Ectodermal cell (in vitro differentiated cells): ENCODE data around the gene MED8.
A peak's percentile ranks its signal among the peaks of the same experiment; 100 is the strongest.

Source experiments
- H3K27ac ChIP-seq: 2 replicates; pipeline ENCODE4 v1.7.0; 2013; ENCODE audit warnings: mild to moderate bottlenecking, low read depth, low read length; ENCODE audit not compliant: insufficient read depth, poor library complexity, severe bottlenecking
- H3K27me3 ChIP-seq: 2 replicates; pipeline ENCODE4 v1.7.0; 2013; ENCODE audit warnings: mild to moderate bottlenecking, low read length; ENCODE audit not compliant: insufficient read depth, control insufficient read depth, poor library complexity, severe bottlenecking
- H3K36me3 ChIP-seq: one replicate; pipeline ENCODE4 v1.7.0; 2013; ENCODE audit warnings: low read length; ENCODE audit not compliant: control insufficient read depth, insufficient read depth
- H3K4me1 ChIP-seq: one replicate; pipeline ENCODE4 v1.7.0; 2013; ENCODE audit warnings: low read length; ENCODE audit not compliant: control insufficient read depth, insufficient read depth
- H3K4me3 ChIP-seq: 2 replicates; pipeline ENCODE4 v1.7.0; 2013; ENCODE audit warnings: low read depth, low read length, control low read depth; ENCODE audit not compliant: insufficient read depth
- H3K9me3 ChIP-seq: 2 replicates; pipeline ENCODE4 v1.7.0; 2013; ENCODE audit warnings: mild to moderate bottlenecking, low read length, moderate library complexity; ENCODE audit not compliant: control insufficient read depth
- WGBS, 2 experiments: methylation state at CpG; one replicate each; pipeline ENCODE4 v1.1.7; 2013; ENCODE audit warnings: missing lambda C conversion rate in 2 of 2; 5-methylcytosine and 5-hydroxymethylcytosine counted together

MED8 gene

DNA sequence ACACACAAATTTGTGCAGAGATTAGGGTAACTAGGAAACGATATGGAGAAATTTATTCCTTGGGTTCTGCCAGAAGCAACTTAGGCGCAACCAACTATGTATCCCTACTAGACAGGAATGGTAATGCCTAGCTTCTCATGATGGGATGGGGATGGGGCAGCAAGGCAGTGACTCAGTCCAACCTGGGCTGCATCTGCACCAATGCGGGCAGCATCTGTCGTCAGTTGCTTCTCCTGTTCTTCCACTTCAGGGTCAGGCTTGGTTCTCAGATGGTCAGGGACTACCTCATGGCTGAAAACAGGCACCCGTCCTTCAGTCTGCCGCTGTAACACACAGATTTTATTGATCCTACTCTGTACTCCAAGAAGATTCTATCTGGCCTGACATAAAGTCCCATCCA is 2.9 kb downstream of the MED8 start:
- WGBS, 2 experiments = 96% methylated on average over 6 of the region's 6 CpGs
- Histone ChIP-seq H3K4me3 (no peak overlapping the region), H3K9me3 (no peaks in the 10 kb centered on the region), H3K36me3 (peaks cover 28% of the 10 kb centered on the region), H3K27ac (no peak overlapping the region), H3K4me1 (peaks cover 10% of the 10 kb centered on the region), H3K27me3 (no peaks in the 10 kb centered on the region)

DNA sequence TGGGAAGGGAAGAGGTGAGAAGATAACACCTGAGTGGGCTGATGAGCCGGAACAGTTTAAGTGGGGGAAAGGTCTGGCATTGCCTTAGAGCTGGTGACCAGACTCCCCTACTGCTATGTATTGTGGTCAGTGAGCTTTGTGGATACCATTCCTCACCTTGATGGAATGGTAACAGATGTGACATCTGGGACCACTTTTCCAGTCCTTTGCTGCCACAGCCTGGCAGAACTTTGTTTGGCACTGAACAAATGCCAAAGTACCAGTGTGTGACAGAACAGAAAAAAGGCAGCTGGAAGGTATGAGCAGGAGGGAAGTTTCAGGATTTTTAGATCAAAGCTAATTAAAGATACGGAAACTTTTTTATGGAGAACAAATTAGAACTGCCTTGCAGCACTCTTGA is 6.2 kb downstream of the MED8 start:
- no peak overlapping the region for H3K4me3 ChIP-seq
- no peaks in the 10 kb centered on the region for H3K9me3 ChIP-seq
- H3K36me3 ChIP-seq = peaks cover 28% of the 10 kb centered on the region
- peaks cover 5% of the 10 kb centered on the region for H3K4me1 ChIP-seq
- H3K27me3 ChIP-seq = no peaks in the 10 kb centered on the region
- no peak overlapping the region for H3K27ac ChIP-seq
- 96% methylated on average over 2 of the region's 2 CpGs for WGBS, 2 experiments

DNA sequence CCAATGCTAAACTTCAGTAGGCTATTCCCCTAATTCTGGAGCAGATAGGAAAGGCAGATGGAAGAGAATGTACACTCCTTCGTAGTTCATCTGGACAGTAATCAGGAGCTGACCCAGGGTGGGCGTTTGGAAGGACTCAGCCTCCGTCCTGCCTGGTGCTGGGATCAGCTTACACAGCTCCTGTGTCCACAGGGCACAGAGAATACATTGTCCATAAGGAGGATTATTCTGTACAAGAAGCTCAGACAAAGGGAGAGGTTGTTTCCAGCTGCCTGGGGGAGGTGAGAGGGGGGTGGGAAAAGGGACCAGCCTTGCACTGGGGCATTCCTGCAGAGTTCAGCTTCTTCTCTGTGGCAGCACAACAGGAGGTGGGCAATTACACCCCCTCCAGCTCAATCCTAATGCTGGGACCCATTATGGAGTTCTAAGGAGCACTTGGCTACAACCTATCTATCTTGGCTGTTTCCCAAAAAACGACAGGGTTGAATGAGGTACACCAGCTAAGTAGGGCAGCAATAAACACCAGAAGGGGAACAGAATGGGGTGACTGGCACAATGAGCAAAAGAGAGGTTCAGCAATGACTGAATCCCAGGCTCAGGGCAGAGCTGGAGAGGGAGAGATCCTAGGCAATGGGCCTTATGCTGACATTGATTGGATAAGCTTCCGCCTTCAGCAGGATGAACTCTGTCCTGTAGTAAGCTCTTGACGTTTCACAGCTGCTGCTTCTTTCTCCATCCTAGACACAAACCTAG is 7.4 kb downstream of the MED8 start:
- H3K27ac ChIP-seq = peak overlapping the region; percentile 63
- H3K36me3 ChIP-seq = peaks cover 28% of the 10 kb centered on the region
- 82 to 91% methylated on average over 6 of the region's 6 CpGs for WGBS, 2 experiments
- H3K4me3 ChIP-seq = no peak overlapping the region
- no peaks in the 10 kb centered on the region for H3K4me1 ChIP-seq
- no peaks in the 10 kb centered on the region for H3K9me3 ChIP-seq
- no peaks in the 10 kb centered on the region for H3K27me3 ChIP-seq

DNA sequence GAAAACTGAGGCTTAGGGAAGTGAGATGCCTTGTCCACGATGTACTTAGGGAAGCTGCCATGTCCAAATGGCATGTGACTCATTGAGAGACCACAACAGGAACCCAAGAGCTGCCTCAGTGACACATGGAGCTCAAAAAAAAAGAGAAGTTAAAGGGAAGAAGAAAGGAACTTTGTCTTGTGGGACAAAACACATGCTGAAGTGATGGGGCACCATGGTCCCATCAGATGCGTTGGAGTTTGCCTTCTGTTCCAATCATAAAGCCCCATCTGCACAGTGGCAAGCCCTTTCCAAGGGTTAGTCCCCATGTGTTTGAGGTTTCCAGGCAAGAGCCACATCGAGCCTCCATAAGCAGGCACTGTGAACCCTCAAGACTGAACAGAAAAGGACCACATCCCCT is 8.0 kb downstream of the MED8 start:
- WGBS, 2 experiments = 96 to 99% methylated on average over 3 of the region's 3 CpGs
- Histone ChIP-seq H3K4me1 (no peaks in the 10 kb centered on the region), H3K27me3 (no peaks in the 10 kb centered on the region), H3K9me3 (no peaks in the 10 kb centered on the region), H3K4me3 (no peak overlapping the region), H3K36me3 (peaks cover 25% of the 10 kb centered on the region), H3K27ac (no peak overlapping the region)

DNA sequence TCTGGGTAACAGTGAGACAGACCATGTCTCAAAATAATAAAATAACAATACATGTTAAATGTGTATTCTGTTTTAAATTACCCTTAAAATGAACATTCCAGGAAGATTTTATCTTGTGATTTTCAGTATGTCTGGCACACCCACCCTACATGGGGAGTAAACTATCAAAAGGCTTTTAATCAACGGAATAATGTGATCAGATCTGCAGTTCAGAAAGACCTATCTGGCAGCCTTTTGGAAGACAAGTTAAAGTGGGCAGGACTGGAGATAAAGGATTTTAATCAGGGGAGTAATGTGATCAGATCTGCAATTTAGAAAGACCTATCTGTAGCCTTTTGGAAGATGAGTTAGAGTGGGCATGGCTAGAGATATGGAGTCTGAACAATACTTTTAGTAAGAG is 10.1 kb downstream of the MED8 start:
- WGBS, 2 experiments = 96 to 100% methylated on average over 1 of the region's 1 CpG
- H3K27me3 ChIP-seq = no peaks in the 10 kb centered on the region
- H3K4me3 ChIP-seq = no peak overlapping the region
- peaks cover 5% of the 10 kb centered on the region for H3K36me3 ChIP-seq
- H3K27ac ChIP-seq = no peak overlapping the region
- no peaks in the 10 kb centered on the region for H3K4me1 ChIP-seq
- H3K9me3 ChIP-seq = no peaks in the 10 kb centered on the region

DNA sequence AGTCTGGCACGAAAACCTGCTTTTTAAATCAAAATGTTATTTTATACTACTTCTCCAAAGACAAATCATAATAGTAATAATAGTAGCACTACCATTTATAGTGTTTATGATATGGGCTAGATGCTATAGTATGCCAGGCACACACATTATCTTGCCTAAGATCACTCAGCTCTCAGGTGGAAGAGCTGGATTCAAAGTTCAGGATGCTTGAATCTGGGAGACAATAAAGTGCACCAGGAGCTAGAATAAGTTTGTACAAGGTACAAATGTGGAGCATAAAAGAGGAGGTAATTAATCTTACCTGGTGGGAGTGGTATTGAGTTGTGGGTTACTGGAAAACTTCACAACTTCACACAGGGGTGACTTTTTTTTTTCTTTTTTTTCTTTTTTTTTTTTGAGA is 11.8 kb downstream of the MED8 start:
- no peak overlapping the region for H3K27ac ChIP-seq
- H3K36me3 ChIP-seq = no peaks in the 10 kb centered on the region
- no peaks in the 10 kb centered on the region for H3K4me1 ChIP-seq
- H3K9me3 ChIP-seq = no peaks in the 10 kb centered on the region
- H3K27me3 ChIP-seq = no peaks in the 10 kb centered on the region
- WGBS, 2 experiments = no CpG with 5 or more reads among the region's 1 CpG
- no peak overlapping the region for H3K4me3 ChIP-seq

DNA sequence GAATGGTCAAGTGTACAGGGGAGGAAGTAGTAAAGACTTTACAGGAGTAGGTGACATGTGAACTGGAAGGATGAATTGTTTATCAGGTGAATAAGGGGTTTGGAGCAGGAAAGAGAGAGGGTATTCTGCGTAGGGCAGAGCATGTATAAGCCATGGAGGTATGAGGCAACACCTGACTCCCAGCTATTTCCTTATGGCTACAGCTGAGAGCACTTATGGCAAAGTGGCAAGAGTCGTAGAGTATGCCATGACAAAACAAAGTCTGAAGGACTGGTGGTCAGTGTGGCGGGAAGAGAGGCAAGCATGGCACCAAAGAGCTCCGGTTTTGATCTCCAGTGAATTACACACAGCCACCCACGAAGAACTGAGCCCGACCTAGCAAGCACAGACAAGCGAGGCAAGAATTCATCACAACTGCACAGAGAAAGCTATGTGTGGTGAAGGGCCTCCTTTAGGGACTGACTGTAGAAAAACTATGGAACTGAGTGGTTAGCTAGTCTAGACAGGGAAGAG is 12.8 kb downstream of the MED8 start:
- Histone ChIP-seq H3K27me3 (no peaks in the 10 kb centered on the region), H3K27ac (no peak overlapping the region), H3K4me1 (no peaks in the 10 kb centered on the region), H3K9me3 (no peaks in the 10 kb centered on the region), H3K36me3 (no peaks in the 10 kb centered on the region), H3K4me3 (no peak overlapping the region)
- WGBS, 2 experiments = 93 to 96% methylated on average over 7 of the region's 7 CpGs

DNA sequence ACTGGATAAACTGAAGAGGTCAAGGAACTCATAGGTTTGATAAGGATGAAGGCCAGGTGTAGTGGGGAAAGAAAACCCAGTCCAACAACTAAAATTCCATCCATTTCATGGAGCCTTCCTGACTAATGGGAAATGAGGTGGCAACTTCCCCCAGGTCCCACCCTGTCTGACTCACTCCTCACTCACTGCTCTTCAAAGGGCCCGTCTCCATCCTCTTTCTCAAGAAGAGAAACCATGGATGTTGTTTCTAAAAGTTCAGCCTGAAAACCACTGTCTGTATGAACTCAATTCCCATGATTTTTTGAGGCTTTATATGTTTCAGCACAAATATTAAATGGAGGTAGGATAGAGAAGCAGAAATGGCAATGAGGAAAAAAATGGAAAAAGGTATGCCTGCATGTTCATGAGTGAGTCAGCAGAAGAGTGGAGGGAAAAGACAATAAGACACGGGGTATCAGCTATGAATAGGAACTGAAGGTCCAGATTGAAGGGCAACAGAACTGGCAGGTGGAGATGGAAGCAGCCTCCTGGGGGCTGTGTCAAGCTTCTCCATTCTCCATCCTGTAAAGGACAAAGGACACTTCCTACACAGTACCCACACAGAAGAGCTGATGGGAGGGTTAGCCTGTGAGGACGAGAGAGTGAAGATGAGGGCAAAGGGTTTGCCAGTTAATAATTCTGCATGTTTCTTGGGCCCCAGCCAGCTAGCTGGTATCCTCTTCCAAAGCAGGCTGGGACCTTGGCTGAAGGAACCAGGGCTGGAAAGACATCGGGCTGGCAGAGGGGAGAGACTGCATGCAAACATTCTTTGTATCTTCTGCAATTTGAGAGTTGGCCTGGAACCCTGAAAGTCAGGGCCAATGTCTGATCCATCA is 16.3 kb downstream of the MED8 start:
- Histone ChIP-seq H3K9me3 (no peaks in the 10 kb centered on the region), H3K27ac (no peak overlapping the region), H3K36me3 (no peaks in the 10 kb centered on the region), H3K27me3 (no peaks in the 10 kb centered on the region), H3K4me1 (peaks cover 4% of the 10 kb centered on the region), H3K4me3 (no peak overlapping the region)
- 87 to 88% methylated on average over 4 of the region's 4 CpGs for WGBS, 2 experiments

DNA sequence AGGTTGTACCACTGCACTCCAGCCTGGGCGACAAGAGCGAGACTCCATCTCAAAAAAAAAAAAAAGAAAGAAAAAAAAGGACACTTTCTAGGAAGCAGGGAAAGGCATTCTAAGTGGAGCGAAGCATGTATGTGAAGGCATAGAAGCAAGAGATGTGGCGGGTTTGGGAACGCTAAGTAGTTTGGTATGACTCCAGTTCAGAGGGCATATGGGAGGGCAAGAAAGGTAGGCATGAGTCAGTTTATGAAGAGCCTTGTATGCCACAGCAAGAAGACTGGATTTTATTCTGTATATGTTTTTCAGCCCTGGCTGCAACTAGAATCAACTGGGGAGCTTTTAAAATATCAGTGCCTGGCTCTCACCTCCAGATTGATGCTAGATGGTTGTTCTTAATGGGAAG is 17.4 kb downstream of the MED8 start:
- no peaks in the 10 kb centered on the region for H3K9me3 ChIP-seq
- no peaks in the 10 kb centered on the region for H3K36me3 ChIP-seq
- H3K4me3 ChIP-seq = no peak overlapping the region
- whole genome bisulfite sequencing, 2 experiments = 91 to 95% methylated on average over 5 of the region's 5 CpGs
- peaks cover 5% of the 10 kb centered on the region for H3K4me1 ChIP-seq
- no peak overlapping the region for H3K27ac ChIP-seq
- no peaks in the 10 kb centered on the region for H3K27me3 ChIP-seq

DNA sequence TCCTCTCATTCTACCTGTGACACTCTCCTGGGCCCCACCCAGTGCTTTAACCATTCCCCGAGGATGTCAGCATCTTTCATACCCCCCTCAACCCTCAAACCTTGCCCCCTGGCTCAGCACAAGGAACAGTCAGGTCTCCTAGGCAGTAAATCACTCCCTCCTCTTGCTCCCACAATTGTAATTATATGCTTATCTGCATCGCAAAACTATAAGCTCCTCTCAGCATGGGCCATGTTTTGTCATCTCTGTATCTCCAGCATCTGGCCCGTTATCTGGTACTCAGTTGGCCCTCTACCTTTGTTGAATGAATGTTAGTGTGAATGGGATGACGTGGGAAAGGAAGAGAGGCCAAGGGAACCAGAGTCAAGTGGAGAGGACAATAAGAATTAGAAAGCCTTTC is 19.0 kb downstream of the MED8 start:
- no peak overlapping the region for H3K27ac ChIP-seq
- no peaks in the 10 kb centered on the region for H3K27me3 ChIP-seq

More for the DNA sequence above, 19.0 kb downstream of the MED8 start:
- Histone ChIP-seq H3K4me3 (no peak overlapping the region), H3K36me3 (no peaks in the 10 kb centered on the region), H3K9me3 (no peaks in the 10 kb centered on the region), H3K4me1 (peaks cover 19% of the 10 kb centered on the region)
- 88 to 90% methylated on average over 4 of the region's 4 CpGs for WGBS, 2 experiments
